Activated naive CD8-positive, alpha-beta T cell treated with anti-CD3 and anti-CD28 coated beads, Interleukin-2, amount 50 U/mL, for 24 hours (primary cell): ENCODE measurements around the gene ADSS2.
"Not testable (repeated sequence)": the region's sequence is repeated elsewhere in the genome, so short reads cannot be mapped to it uniquely, and the experiment has no call there.

Source experiments
- ATAC-seq: fragments of 150-1000 bp; cut with Tn5 transposase; one replicate; pipeline ENCODE4 v1.10.0; 2021
- DNase-seq: peaks from one replicate; pipeline ENCODE4 v3.0.0; 2021
- H3K27ac Mint-ChIP-seq: one replicate; pipeline ENCODE4 v1.8.0; 2021; ENCODE audit warnings: mild to moderate bottlenecking, mixed read lengths
- H3K27me3 Mint-ChIP-seq: one replicate; pipeline ENCODE4 v1.8.0; 2021; ENCODE audit warnings: mixed read lengths
- H3K36me3 Mint-ChIP-seq: one replicate; pipeline ENCODE4 v1.8.0; 2021; ENCODE audit warnings: low read depth, mixed read lengths
- H3K4me1 Mint-ChIP-seq: one replicate; pipeline ENCODE4 v1.8.0; 2021; ENCODE audit warnings: mixed read lengths
- H3K4me3 Mint-ChIP-seq: one replicate; pipeline ENCODE4 v1.8.0; 2021; ENCODE audit warnings: mild to moderate bottlenecking, moderate library complexity, mixed read lengths
- H3K9me3 Mint-ChIP-seq: one replicate; pipeline ENCODE4 v1.8.0; 2021; ENCODE audit warnings: mixed read lengths

The ADSS2 gene

DNA sequence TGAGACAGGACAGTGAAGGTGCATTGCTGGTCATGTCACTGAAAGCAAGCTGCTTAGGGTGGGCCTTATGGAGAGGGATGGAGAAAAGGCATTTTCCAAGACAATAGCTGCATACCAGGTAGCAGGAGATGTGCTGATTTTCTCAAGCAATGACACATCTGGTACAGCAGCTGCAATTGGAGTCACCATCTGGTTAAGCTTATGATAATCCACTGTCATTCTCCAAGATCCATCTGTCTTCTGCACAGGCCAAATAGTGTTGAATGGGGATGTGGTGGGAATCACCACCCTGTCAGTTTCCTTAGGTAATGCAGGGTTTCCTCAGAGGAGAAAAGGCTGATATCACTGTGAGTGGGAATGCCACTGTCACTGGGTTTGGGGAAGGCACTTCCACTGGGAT is 54.6 kb downstream of the ADSS2 start:
- Mint-ChIP-seq H3K27ac (no peak overlapping the region), H3K4me3 (no peak overlapping the region), H3K9me3 (peaks cover 22% of the 10 kb centered on the region), H3K4me1 (no peaks in the 10 kb centered on the region), H3K27me3 (no peaks in the 10 kb centered on the region), H3K36me3 (peaks cover 26% of the 10 kb centered on the region)
- DNase-seq: no peak
- ATAC-seq: no peak

DNA sequence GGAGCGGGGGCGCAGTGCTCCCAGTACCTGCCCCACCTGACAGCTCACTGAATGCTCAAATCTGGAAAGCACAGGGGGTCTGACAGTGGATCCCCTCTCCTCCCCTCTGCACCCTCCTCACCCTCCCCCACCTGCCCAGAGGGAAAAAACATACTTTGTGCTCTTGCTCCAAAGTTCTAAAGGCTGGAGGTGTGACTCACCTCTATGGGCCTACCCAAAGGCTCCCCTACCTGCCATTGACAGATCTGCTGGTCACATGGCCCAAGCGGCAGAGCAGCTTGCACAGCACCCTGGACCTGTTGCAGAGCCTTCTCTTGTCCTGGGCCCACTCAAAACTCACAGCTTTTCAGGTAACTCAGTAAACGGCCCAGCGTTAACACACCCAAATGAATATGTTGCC is 55.7 kb downstream of the ADSS2 start:
- peaks cover 19% of the 10 kb centered on the region for H3K9me3 Mint-ChIP-seq
- ATAC-seq (peak; percentile 33), DNase-seq (no peak)
- H3K4me3 Mint-ChIP-seq: no peak overlapping the region
- H3K4me1 Mint-ChIP-seq: no peaks in the 10 kb centered on the region
- H3K27ac Mint-ChIP-seq: no peak overlapping the region
- no peaks in the 10 kb centered on the region for H3K27me3 Mint-ChIP-seq
- H3K36me3 Mint-ChIP-seq: peaks cover 14% of the 10 kb centered on the region

DNA sequence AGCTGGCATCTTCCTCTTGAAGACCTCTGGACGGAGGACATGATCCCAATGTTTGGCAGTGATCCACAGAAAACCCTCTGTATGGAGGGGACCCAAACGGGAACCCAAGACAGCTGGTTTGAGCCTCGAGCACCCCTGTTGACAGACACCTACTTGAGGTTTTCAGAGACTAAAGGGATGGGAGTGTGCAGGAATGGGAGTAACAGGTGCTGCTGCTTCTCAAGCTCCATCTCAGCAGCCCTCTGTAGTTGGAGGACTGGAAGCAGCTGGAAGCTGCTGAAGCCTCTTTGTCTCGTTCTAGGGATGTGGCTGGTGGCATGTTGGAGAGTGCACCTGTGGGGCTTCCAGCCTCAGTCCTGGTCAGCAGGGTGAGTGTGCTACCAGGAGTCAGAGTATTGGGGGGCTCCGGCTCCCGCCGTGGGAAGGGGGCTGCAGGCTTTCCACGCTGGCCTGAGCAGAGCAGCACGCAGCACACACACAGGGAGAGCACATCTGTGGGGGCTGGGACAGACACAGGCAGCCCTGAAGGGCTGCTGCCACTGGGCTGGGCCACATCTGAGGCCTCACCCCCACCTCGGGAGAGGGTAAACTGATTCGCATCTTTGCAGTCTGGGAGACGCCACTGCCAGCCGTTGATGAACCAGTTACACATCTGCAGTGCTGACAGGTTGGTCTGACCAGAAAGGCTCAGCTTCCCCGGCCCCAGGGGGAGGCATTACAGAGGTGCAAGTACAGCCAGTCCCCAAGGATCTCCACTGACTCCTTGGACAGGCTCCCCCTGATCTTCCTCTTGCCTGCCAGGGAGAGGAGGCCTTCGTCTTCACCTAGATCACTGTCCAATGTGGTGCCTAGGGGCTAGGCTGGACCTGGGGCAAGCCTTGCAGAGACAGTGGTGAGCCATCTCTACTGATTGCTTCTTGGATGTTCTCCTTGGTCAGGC is 56.6 kb downstream of the ADSS2 start:
- Mint-ChIP-seq H3K36me3 (peaks cover 11% of the 10 kb centered on the region), H3K27me3 (no peaks in the 10 kb centered on the region), H3K9me3 (peaks cover 15% of the 10 kb centered on the region), H3K27ac (no peak overlapping the region), H3K4me1 (no peaks in the 10 kb centered on the region), H3K4me3 (no peak overlapping the region)
- ATAC-seq (peak; percentile 21), DNase-seq (no peak)

DNA sequence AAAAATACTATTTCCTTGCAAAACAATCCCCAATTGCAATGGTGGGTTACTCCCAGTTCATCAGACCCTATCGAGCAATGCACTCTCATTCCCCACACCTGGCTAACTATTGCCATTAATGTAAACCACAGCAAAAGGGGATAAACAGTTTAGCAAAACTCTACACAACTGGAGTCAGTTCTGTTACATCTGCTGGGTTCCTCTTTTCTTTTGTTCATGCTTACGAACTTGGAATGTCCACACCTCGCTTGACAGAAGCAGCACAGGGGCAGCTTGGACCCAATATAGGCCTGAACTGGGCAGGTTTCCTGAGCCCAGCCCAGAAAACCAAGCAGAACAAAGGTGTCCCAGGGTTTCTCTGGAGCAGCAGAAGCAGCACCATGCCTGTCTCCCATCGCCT is 57.4 kb downstream of the ADSS2 start:
- Mint-ChIP-seq H3K36me3 (peaks cover 11% of the 10 kb centered on the region), H3K9me3 (peaks cover 11% of the 10 kb centered on the region), H3K27me3 (no peaks in the 10 kb centered on the region), H3K4me3 (no peak overlapping the region), H3K4me1 (no peaks in the 10 kb centered on the region), H3K27ac (no peak overlapping the region)
- no peak for DNase-seq
- no peak for ATAC-seq

DNA sequence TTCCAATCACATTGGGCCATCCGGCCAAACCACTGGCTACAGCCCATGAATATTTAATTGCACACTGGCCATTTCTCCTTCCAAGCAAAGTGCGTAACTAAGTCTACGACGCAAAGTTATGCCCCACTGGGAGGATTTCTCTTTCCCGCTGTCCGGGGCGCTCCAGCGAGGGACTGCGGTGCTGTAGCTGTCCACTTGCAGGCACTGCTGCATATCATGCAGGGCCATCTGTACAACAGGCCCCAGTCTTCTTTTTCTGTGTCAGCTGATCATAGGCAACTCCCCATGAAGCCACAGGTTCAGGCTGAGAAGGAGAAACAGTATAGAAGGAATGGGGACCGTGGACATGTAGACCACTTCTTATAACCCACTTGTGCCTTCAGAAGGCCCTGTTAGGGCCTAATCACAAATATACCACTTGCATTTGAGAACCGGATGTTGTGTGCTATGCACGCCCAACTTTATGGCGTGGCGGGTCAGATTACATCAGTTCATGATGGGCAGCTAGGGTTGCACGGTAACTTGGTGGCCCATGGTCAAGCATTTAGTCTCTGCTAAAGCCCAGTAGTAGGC is 58.0 kb downstream of the ADSS2 start:
- no peak overlapping the region for H3K27ac Mint-ChIP-seq
- no peak for DNase-seq
- no peak for ATAC-seq
- H3K4me1 Mint-ChIP-seq: no peaks in the 10 kb centered on the region
- no peaks in the 10 kb centered on the region for H3K27me3 Mint-ChIP-seq
- no peak overlapping the region for H3K4me3 Mint-ChIP-seq
- peaks cover 6% of the 10 kb centered on the region for H3K36me3 Mint-ChIP-seq
- peaks cover 7% of the 10 kb centered on the region for H3K9me3 Mint-ChIP-seq

DNA sequence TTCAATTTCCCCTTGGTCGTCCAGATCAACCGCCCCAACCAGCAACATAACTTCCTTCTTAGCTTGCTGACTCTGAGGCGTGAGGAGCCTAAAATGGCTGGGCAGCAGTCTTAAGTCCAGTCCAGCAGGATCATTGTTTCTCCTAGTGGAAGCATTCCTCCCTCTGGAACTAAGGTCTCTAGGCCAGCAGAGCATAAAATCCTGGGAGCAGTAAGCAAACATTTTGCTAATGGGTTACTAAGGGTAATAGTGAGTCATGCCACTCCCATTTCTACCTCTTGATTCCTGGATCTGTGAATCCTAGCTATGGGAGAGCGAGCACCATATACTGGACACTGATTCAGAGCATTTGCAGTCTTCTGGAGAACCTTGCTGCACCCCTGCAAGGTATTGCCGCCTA is 59.9 kb downstream of the ADSS2 start:
- no peak overlapping the region for H3K27ac Mint-ChIP-seq
- H3K9me3 Mint-ChIP-seq: peaks cover 7% of the 10 kb centered on the region
- ATAC-seq (no peak), DNase-seq (no peak)
- H3K27me3 Mint-ChIP-seq: no peaks in the 10 kb centered on the region
- H3K4me1 Mint-ChIP-seq: no peaks in the 10 kb centered on the region
- no peak overlapping the region for H3K4me3 Mint-ChIP-seq
- no peaks in the 10 kb centered on the region for H3K36me3 Mint-ChIP-seq

DNA sequence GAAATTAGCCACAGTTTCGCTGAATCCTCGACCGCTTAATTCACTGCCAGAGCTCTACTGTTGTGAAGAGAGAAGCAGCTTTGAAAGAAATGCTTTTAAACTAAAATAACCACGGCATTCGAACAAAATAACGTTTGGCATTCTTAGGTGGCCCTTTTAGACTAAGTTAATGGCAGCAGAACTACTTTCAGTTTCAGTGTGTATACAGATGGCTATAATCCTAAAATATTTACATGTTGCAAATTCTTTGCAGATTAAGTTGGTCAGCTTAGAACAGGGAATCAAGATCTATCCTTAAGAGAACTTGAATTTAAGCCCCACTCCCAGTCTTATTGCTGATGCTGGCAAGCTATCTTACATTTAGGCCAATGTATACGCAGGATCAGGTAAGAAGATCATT is 62.7 kb downstream of the ADSS2 start:
- Mint-ChIP-seq H3K4me3 (no peak overlapping the region), H3K9me3 (peaks cover 7% of the 10 kb centered on the region), H3K4me1 (no peaks in the 10 kb centered on the region), H3K27me3 (no peaks in the 10 kb centered on the region), H3K27ac (no peak overlapping the region), H3K36me3 (no peaks in the 10 kb centered on the region)
- no peak for ATAC-seq
- DNase-seq: no peak

DNA sequence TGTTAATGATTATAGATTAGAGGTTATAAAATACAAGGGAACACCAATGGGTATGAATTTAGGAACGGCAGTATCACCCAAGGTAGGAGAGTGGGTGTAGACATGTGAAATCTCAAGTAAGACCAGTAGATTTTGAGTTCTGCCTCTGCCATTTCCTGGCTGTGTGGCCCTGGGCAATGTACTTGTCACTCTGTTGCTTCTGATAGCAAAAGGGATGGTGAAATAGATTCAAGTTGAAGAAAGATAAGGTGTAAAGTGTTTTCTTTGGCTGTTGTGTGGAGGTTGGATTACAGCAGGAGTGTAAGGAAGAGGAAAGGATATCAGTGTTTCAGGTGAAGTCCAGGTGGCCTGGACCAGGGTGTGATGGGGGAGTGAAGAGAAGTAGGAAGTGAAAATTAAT is 64.3 kb downstream of the ADSS2 start:
- Mint-ChIP-seq H3K27me3 (no peaks in the 10 kb centered on the region), H3K36me3 (no peaks in the 10 kb centered on the region), H3K27ac (no peak overlapping the region), H3K4me3 (no peak overlapping the region), H3K9me3 (peaks cover 7% of the 10 kb centered on the region), H3K4me1 (no peaks in the 10 kb centered on the region)
- DNase-seq (no peak), ATAC-seq (no peak)

DNA sequence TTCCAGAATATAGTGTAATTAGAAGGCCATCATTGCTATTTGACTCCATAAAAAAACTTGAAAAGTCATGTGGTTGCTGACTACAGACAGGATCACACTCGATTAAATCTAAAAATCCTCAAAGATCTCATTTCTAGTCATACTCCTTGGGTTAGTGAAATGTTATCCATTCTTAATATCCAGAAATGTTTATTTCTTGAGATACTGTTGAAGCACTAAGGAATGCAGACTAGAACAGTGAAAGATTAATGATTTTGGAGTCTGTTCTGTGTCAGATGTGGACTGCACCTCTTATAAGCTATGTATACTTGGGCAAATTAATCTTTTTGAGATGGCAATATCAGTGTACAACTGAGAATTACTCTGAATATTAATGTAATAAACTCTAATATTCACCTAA is 65.1 kb downstream of the ADSS2 start:
- no peaks in the 10 kb centered on the region for H3K27me3 Mint-ChIP-seq
- H3K4me3 Mint-ChIP-seq: no peak overlapping the region
- ATAC-seq (no peak), DNase-seq (no peak)
- H3K27ac Mint-ChIP-seq: no peak overlapping the region
- no peaks in the 10 kb centered on the region for H3K4me1 Mint-ChIP-seq
- peaks cover under 1% of the 10 kb centered on the region for H3K9me3 Mint-ChIP-seq
- no peaks in the 10 kb centered on the region for H3K36me3 Mint-ChIP-seq

DNA sequence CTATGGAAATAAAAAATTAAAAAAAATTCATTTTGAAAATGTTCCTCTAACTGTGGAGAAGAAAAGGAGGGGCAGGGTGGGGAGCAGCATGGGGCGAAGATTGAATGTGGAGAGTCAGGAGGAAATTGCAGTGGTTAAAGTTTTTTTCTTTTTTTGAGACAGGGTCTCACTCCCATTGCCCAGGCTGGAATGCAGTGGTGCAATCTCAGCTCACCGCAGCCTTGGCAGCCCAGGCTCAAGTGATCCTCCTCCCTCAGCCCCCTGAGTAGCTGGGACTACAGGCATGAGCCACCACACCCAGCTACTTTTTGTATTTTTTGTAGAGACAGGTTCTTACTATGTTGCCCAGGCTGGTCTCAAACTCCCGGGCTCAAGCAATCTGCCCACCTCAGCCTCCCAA is 67.6 kb downstream of the ADSS2 start:
- no peak overlapping the region for H3K4me3 Mint-ChIP-seq
- no peak overlapping the region for H3K27ac Mint-ChIP-seq
- no peaks in the 10 kb centered on the region for H3K27me3 Mint-ChIP-seq
- H3K36me3 Mint-ChIP-seq: no peaks in the 10 kb centered on the region
- ATAC-seq: no peak
- no peak for DNase-seq
- no peaks in the 10 kb centered on the region for H3K9me3 Mint-ChIP-seq
- H3K4me1 Mint-ChIP-seq: no peaks in the 10 kb centered on the region

DNA sequence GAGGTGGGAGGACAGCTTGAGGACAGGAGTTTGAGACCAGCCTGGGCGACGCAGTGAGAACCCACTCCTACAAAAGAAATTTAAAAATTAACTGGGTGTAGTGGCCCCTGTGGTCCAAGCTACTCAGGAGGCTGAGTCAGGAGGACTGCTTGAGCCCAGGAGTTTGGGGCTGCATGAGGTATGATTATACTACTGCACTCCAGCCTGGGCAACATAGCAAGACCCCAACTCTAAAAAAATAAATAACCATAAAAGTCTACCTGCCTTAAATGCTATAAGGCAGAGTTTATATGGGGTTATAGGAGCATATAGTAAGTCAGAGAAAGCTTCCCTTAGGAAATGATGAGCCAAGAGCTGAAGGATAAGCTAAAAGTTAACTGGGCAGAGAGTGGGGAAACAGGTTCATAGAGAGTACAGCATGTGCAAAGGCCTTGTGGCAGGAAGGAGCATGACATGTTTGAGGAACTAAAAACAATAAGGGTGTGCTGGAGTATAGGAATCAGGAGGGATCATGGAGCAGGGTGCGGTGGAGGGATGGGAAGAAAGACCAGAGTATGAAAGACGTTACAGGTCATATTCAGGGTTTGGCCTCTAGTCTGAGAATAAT is 68.3 kb downstream of the ADSS2 start:
- DNase-seq (no peak), ATAC-seq (no peak)
- Mint-ChIP-seq H3K27me3 (no peaks in the 10 kb centered on the region), H3K27ac (no peak overlapping the region), H3K4me3 (no peak overlapping the region), H3K9me3 (no peaks in the 10 kb centered on the region), H3K4me1 (no peaks in the 10 kb centered on the region), H3K36me3 (no peaks in the 10 kb centered on the region)

DNA sequence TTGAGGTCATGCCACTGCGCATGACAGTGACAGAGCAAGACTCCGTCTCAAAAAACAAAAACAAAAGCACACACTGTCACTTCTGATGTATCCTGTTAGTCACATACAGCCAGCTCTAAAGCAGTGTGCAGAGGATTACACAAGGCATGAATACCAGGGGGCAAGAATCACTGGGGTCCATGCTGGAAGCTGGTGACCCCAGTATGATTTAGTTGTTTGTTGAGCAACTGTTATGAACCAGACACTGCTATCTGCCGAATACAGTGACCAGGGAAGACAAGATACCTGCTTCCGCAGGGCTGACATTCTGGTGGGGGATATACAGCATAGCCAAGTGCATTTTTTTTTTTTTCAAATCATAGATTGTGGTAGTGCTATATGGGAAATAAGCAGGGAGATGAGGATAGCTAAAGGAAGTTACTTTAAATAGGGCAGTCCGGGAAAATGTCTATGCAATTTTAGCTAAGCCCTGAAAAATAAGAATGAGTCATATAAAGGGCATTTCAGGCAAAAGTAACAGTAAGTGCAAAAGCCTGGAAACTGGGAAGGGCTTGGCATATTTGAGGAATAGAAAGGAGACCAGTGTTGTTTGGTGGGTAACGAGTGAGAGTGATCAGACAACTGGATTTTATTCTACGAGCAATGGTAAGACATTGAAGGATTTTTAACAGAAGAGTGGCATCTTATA is 69.7 kb downstream of the ADSS2 start:
- H3K4me1 Mint-ChIP-seq: no peaks in the 10 kb centered on the region
- H3K4me3 Mint-ChIP-seq: no peak overlapping the region
- H3K27ac Mint-ChIP-seq: no peak overlapping the region
- ATAC-seq: no peak
- H3K9me3 Mint-ChIP-seq: no peaks in the 10 kb centered on the region
- H3K36me3 Mint-ChIP-seq: no peaks in the 10 kb centered on the region
- no peak for DNase-seq
- H3K27me3 Mint-ChIP-seq: no peaks in the 10 kb centered on the region

DNA sequence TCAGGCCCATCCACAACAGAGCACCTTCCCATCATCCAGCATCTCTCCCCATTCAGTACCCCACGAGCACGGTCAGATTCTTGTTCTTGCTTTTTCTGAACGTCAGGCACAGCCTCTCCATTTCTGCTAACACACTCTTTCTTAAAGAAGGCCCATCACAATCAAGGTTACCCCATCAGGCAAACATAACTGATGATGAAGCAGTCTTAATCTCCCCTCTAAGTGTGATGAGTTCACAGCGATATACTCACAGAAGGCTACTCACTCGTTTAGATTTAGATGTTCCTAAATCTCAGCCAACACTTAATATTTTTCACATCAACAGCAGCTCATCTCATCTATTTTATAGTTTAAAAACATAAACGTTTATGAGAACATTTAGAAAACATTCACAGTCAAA is 75.6 kb downstream of the ADSS2 start:
- Mint-ChIP-seq H3K27me3 (no peaks in the 10 kb centered on the region), H3K4me1 (no peaks in the 10 kb centered on the region), H3K4me3 (no peak overlapping the region), H3K27ac (no peak overlapping the region), H3K36me3 (no peaks in the 10 kb centered on the region), H3K9me3 (no peaks in the 10 kb centered on the region)
- DNase-seq: no peak
- no peak for ATAC-seq

DNA sequence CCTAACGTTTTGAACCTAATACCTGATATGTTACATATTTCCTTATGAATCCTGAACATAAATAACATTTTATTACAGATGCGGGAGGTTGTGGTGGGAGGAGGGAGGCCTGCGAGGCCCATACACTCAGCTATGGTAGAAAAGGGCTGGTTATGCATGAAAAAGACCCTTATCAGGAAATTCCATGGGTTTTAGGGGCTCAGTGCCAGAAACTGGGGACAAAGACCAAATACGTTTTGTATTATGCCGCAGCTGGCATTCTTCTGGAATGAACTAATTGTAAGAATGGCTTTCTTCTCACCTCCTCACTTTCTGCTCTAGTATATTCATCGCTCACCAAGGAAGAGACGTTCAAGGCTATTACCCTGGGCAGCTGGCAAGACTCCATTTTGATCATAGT is 76.7 kb downstream of the ADSS2 start:
- H3K27me3 Mint-ChIP-seq: no peaks in the 10 kb centered on the region
- H3K36me3 Mint-ChIP-seq: no peaks in the 10 kb centered on the region

DNA sequence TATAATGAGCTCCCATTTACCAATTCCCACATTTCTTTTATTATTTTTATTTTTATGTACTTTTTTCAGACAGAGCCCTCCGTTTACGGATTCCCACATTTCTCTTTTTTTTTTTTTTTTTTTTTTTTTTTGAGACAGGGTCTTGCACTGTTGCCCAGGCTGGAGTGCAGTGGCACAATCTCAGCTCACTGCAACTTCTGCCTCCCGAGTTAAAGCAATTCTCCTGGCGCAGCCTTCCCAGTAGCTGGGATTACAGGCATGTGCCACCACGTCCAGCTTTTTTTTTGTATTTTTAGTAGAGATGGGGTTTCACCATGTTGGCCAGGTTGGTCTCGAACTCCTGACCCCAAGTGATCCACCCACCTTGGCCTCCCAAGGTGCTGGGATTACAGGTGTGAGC is 77.2 kb downstream of the ADSS2 start:
- H3K27ac Mint-ChIP-seq, H3K4me1 Mint-ChIP-seq, DNase-seq, ATAC-seq, H3K36me3 Mint-ChIP-seq, H3K27me3 Mint-ChIP-seq, H3K9me3 Mint-ChIP-seq, H3K4me3 Mint-ChIP-seq: not testable (repeated sequence)

More for the DNA sequence above, 76.7 kb downstream of the ADSS2 start:
- ATAC-seq (no peak), DNase-seq (no peak)
- H3K27ac Mint-ChIP-seq: no peak overlapping the region
- no peaks in the 10 kb centered on the region for H3K9me3 Mint-ChIP-seq
- no peak overlapping the region for H3K4me3 Mint-ChIP-seq
- peaks cover 2% of the 10 kb centered on the region for H3K4me1 Mint-ChIP-seq
